NB4 (cell line): ENCODE measurements around the gene SPATA20.

Experiments used
- DNase-seq: peaks from one replicate; pipeline ENCODE4 v3.0.0; 2010; ENCODE audit warnings: low read depth
- H3K4me3 ChIP-seq: one replicate; pipeline ENCODE4 v1.5.1; 2011; ENCODE audit warnings: mild to moderate bottlenecking, low read depth, low read length, moderate library complexity
- MYC ChIP-seq: IDR thresholded peaks from 2 replicates; pipeline ENCODE4 v1.6.1; 2011; ENCODE audit warnings: low read depth, low read length
- POLR2A ChIP-seq: IDR thresholded peaks from 2 replicates; pipeline ENCODE4 v1.6.1; 2011; ENCODE audit warnings: mild to moderate bottlenecking; ENCODE audit not compliant: insufficient read length; ENCODE audit errors: extremely low read depth
- TF ChIP-seq, protein P1 (sequence below): IDR thresholded peaks from 2 replicates; pipeline ENCODE4 v1.6.1; 2011; ENCODE audit warnings: low read depth, low read length
- TF ChIP-seq, protein P2 (sequence below): IDR thresholded peaks from one replicate; pipeline ENCODE4 v1.5.1; 2012; ENCODE audit warnings: low read depth, low read length

The SPATA20 gene

DNA sequence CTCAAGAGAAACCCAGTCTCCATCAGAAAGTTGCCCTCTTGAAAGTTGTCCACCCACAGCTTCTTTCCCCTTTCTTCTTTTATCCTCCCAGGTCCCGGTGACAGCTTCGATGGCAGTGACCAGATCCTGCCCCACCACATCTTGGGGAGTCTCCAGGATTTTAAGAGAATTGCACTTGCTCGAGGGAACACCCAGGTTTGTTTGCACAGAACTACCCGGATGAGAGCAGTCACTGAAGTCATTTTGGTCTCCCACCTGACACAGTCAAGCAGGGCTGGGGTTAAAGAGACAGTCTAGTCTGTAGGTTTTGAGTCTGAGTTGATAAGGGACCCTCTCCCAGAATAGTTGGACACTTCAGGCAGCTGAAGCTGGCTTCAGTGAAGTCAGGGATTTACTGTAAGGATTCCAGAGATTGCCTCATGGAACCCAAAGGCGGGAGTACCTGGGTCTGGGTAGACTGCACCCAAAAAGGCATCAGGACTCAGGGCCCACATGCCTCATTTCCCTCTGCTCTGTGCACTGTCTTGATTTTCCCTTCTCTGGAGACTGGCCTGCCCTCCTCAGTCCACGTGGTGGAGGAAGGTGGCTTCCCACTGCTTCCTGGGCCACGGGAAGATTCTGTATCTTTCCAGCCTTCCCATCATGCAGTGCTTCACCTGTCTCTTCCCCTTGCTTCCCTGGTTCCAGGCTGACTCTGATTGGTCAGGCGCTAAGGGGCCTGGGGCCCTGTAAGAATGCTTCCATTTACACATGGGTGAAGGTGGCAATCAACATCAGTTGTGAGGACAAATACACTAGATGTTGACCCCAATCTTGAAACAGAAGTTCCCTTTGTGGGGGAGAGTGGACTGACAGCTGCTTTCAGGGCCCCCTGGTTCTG lies 29.2 kb upstream of the SPATA20 start:
- H3K4me3 ChIP-seq = no peak overlapping the region
- DNase-seq = no peak
- no peak for TF ChIP-seq MYC
- TF ChIP-seq POLR2A = no peak
- TF ChIP-seq, protein P1, sequence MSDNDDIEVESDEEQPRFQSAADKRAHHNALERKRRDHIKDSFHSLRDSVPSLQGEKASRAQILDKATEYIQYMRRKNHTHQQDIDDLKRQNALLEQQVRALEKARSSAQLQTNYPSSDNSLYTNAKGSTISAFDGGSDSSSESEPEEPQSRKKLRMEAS = no peak
- TF ChIP-seq, protein P2, sequence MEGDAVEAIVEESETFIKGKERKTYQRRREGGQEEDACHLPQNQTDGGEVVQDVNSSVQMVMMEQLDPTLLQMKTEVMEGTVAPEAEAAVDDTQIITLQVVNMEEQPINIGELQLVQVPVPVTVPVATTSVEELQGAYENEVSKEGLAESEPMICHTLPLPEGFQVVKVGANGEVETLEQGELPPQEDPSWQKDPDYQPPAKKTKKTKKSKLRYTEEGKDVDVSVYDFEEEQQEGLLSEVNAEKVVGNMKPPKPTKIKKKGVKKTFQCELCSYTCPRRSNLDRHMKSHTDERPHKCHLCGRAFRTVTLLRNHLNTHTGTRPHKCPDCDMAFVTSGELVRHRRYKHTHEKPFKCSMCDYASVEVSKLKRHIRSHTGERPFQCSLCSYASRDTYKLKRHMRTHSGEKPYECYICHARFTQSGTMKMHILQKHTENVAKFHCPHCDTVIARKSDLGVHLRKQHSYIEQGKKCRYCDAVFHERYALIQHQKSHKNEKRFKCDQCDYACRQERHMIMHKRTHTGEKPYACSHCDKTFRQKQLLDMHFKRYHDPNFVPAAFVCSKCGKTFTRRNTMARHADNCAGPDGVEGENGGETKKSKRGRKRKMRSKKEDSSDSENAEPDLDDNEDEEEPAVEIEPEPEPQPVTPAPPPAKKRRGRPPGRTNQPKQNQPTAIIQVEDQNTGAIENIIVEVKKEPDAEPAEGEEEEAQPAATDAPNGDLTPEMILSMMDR = no peak

DNA sequence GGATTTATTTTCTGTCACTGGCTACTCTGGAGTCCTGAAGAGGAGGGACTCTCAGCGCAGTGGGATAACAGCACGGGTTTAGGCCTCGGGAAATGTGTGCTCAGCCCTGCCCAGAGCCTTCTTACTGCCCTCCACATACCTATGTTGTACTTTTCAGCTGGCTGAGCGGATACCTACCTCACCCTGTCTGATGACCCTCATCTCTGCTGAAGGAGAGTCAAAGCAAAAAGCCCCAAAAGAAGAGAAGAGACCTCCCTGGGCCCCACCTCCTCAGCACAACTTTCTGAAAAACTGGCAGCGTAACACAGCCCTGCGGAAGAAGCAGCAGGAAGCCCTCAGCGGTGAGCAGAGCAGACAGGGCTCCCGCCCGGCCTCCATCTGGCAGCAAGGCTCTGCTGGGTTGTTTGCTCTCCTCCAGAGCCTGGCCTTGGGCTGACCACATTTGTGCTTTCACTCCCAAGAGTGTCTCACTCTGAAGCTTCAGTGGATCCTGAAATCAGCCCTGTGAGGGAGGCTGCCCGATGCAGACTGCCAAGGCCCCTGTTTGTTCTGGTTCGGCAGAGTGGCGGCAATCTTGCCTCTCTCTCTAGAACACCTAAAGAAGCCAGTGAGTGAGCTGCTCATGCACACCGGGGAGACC lies 28.5 kb upstream of the SPATA20 start:
- no peak for DNase-seq
- H3K4me3 ChIP-seq = no peak overlapping the region
- TF ChIP-seq, protein P2 = no peak
- no peak for TF ChIP-seq MYC
- no peak for TF ChIP-seq POLR2A
- TF ChIP-seq, protein P1 = no peak

DNA sequence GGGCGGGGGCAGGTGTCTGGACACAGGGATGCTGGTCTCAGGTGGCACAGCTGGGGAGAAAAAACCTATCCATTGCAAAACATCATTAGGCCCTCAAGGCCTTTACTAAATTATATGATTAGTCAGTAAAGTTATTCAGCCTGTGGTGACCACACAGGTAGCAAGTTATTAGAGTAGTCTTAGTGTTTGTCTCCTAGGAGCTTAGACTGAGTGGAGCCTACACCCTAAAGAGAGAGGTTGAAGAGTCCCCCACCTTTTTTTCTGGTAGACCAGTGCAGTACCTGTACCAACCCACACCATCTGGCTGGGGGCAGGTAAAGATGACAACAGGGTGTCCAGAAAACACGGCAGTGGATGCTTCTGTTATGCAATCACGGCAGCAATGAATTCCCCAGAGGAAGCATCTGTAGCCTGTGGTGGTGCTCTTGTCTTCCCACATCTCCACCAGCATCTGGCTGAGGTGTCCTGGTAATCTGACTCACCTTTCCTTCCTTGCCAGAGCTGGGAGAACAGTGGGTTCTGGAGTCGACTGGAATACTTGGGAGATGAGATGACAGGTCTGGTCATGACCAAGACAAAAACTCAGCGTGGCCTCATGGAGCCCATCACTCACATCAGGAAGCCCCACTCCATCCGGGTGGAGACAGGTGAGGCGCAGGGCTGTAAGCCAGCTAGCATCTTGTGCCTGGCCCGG lies 27.7 kb upstream of the SPATA20 start:
- TF ChIP-seq, protein P2 = no peak
- TF ChIP-seq MYC = no peak
- no peak for TF ChIP-seq POLR2A
- TF ChIP-seq, protein P1 = no peak
- no peak for DNase-seq
- no peak overlapping the region for H3K4me3 ChIP-seq

DNA sequence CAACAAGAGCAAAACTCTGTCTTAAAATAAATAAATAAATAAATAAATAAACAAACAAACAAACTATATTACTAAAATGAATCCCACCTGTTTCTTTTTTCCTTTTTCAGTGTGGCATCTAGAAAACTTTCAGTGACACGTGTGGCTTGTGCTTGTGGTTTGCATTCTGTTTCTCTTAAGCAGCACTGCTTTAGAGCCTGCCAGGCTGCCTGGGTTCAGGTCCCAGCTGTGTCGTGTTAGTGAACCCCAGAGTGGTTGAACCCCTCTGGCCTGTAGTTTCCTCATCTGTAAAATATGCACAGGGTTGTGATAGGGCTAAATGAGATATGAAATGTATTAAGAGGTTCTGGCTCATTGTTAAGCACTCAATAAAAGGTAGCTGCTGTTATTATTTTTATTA lies 26.5 kb upstream of the SPATA20 start:
- H3K4me3 ChIP-seq = no peak overlapping the region
- no peak for TF ChIP-seq MYC
- TF ChIP-seq, protein P2 = no peak
- TF ChIP-seq POLR2A = no peak
- TF ChIP-seq, protein P1 = no peak
- no peak for DNase-seq

DNA sequence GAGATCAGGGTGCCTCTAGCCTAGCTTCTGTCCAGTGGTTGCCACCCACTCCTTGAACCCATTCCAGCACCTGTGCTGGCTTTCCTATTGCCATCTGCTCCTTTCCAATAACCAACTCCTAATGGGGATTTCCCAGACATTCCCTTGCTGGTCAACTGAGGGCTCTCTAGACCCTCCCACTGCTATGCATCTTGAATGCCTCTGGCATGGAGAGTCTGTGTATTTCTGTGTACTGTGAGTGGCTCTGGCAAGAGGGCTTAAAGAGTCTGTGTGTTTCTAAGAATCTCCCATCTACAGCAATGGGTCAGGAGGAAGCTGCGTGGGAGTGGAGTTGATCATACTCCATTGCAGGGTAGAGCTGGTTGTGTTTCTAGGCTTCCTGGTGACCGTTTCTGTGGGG lies 25.5 kb upstream of the SPATA20 start:
- TF ChIP-seq MYC (no peak), POLR2A (no peak)
- TF ChIP-seq, protein P1 = no peak
- TF ChIP-seq, protein P2 = no peak
- H3K4me3 ChIP-seq = no peak overlapping the region
- DNase-seq = no peak
